Fibroblast of upper back skin (primary cell): ENCODE results near the gene ATL1.
A peak's percentile ranks its signal among the peaks of the same experiment; 100 is the strongest.

Experiments used
- DNase-seq: peaks from one replicate; pipeline ENCODE4 v3.0.0-alpha.2; 2013

The ATL1 gene

DNA sequence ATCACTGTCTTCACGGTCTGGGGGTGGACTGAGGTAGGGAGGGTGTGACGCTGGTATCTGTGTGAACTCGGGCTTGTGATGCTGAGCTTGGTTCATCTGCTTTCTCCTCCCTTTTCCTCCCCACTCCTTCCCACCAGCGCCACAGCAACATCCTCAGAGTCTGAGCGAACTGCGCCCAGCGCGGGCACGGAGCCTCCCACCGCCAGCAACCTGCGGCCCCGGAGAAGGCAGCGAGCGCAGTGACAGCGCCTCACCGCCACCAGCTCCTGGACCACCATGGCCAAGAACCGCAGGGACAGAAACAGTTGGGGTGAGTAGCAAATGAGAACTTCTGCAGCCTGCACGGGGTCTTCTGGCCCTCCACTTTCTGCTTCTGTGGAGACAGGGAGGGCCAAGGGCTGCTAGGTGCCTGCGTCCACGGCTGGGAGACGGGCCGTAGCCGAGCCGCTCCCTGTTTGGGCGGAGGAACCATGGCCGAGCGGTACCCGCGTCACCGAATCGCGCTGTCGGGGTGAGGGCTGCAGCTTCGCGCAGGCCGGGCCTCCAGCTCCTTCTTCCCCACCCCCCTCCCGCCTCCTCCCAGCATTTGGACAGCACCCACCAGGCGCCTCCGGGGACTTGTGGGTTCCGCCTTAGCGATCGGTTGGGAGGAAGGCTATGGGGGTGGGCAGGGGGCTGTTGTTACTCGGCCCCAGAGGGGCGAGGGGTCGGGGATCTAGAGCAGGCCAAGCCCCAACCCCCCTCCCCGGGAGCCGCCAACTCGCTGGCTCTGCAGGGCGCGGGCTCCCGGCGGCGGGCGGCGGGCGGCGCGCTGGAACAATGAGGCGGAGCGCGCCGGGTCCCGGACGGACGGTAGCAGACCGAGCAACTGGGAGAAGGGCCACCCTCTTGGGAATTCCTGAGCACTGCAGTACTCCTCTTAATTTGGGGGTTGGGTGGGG, at the start of gene ATL1:
ATL1 (plus strand) TSS at position 156 of the 941 bp plus-strand sequence; CDS start at position 277, 121 bp downstream.
- DNase-seq, result peak; percentile 68

DNA sequence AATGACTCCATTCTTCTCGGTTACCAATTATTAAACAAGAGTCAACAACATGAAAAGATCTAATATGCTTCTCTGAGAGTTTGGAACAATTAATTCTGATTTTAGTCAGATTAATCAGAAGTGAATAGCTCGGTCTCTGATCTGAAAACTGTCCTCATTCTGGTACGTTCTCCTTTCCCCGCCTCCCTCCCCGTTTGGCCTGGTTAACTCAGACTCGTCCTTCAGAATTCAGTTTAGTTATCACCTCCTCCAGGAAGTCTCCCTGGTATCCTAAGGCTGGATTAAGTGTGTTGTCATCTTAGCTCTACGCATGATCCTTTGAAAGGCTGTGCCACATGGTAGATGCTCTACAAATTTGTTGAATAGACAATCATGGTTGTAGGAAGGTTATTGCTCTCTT, 49.8 kb upstream of the ATL1 start:
- no peak for DNase-seq

DNA sequence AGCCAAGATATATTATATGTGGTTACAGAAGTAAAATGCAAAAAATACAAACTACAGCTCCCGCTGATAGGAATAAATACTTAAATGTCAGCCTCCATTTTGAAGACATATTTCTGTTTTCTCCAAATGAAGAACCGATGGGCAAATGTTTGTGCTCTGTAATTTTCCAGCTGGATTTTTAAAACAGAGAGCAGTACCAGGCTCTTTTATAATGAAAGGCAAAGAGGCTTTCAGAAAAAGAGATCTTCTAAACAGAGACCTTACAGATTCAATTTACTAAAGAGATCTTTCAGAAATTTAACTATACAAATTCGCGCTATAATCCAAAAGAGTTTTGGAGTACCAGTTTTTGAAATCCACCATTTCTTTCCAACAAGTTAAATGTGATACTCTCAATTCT, 47.5 kb upstream of the ATL1 start:
- no peak for DNase-seq

DNA sequence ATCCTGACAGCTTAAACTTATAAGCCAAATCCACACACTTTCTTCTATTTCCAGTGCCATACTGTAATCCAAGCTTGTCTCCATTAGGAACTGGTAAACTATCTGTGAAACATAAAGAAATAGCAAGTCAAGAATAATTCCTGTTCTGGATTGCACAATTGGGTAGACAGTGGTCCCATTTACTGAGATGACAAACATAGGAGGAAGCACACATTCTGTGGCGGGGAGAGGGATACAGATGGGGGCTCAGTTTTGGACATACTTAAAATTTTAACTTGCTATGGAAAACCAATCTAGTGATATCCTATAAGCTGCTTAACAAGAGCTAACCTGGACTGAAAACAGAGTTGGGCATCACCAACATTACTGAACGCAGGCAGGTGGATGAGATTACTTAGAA, 43.9 kb upstream of the ATL1 start:
- DNase-seq, result no peak

DNA sequence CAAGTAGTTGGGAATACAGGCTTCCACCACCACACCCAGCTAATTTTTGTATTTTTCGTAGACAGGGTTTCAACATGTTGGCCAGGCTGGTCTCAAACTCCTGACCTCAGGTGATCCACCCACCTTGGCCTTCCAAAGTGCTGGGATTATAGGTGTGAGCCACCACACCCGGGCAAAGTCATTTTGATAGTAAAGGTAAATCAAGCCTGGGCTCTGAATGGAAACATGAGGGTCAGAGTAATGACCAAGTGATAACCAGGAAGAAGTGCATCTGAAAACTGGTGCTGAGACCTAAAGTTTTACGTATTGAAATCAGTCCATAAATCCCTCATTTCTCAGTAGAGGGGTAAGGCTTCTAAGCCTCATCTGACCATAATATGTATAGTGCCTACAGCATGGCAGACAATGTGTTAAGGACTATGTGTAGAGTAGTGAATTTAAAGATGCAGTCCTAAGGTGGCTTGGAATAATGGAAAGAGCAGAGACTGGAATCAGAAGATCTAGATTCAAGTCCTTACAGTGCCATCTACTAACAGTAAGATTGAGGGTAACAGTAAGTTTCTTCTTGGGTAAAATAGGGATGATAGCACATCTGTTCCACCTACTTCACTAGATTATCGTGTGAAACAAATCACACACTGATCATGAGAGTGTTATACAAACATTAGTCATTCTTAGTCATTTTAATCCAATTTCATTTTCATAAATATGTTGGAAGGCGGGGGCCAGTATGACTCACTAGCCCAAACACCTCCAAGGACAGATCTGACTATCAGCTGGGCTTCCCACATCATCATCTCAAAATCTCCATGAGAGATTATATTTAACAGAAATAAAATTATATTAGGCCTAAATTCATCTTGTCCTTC, 38.8 kb upstream of the ATL1 start:
- peak; percentile 75 for DNase-seq

DNA sequence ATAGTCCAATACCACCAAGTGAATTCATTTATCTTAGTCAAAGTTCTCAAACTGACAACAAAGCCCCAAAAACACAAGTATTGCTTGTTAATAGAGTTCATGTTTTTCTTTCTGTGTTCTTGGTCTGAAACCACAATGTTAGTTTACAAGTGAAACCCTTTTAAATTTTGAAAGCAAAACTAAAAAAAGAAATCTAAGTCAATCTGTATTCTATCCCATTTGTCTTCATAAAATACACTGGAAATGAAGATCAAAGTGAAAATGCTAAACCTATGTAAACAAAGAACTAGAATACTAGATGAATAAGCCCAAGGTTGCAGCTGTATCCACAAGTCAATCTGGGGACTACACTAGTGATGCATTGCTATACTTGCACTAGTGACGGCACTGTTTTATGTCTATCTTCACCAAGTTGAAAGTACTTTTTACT, 38.0 kb upstream of the ATL1 start:
- no peak for DNase-seq

DNA sequence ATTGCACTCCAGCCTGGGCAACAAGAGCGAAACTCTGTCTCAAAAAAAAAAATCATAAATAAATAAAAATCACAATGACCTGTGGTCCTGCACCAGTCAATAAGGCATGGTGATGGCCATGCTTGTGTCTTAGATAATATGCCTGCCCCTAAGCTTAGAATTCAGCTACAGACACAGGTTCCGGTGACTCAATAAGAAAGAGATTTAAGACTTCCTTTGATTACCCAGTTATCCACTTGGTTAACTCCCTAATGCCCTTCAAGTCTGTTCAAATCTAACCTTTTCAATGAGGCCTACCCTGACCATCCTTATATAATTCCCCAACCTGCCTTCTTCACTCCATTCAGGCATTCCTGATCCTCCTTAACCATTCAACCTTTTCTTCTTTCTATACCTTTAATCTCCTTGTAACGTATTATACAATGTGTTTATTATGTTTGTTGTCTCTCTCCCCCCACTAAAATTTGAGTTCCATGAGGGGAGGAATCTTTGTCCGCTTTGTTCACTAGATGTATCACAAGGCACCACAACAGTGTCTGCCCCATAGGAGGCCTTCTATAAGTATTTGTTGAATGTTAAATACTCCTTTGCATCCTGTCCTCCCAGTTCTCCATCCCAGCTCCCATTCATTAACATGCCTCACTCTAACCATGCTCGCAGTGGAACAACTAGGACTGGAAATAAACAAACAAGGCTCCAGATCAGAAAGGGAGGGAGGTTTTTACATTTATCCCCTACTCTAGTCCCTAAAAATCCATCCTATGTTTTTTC, 36.5 kb upstream of the ATL1 start:
- no peak for DNase-seq

DNA sequence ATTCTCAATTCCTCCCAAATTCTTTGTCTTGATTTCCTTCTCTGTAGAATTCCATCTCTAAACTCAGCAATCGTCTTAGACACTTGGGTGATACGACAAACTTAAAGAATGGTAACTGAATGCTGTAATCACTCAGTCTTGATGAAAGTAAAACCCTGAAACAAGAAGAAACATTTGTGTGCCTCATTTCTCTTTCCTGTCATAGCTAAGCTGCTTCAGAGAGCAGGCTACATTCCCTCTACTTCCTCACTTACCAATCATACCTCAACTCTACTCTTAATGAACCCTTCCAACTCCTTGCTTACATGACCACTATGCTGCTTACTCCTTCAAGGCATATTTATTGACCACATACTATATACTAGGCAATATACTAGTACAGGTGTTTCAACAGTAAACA, 35.9 kb upstream of the ATL1 start:
- DNase-seq, result no peak

DNA sequence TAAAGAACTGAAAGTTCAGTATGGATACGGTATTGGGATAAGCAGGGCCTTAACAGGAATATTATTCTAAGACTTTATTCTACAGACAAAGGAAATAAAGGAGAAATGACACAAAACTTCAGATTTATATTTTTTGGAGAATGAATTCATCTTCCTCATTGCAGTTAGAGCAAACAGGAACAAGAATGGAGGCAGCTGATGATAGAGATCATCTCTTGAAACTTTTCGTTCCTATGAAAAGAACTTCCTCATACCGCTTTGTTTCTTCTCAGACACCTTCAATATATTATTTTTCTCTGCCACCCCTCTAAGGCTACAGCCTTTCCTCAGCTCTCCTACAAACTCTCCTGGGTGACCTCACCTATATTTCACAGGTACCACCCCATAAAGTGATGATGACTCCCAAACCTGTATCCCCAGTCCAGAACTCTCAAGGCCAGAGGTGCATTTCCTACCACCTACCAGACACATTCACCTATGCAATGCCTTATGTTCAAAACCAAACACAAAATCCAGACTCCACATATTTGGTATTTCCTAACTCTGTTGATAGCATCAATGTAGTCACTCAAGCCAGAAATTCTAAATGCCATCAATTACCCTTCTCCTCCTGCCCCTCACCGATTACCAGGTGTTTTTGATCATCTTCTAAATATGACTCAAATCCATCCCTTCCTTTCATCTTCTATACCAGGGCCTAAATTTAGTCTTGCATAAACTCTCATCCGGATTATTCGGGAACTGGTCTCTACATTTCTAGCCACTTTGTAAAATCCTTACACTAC, 35.0 kb upstream of the ATL1 start:
- peak; percentile 55 for DNase-seq

DNA sequence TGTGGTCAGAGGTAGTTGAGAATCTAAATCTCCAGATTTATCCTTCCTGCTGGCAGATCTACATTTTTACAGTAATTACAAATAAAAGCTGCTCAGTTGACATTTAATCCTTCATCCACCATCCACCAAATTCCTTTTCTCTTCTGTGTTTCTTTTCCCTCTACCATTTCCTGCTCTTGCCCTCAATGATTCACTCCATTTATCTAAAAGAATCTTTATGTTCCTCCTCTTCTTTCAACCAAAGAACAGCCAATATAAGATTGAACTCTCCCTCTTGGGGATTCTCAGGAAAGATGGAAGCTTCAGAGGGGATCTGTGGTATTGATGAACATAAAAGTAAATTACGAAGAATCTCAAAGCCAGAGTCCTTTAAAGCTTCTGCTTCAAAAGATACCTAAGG, 31.9 kb upstream of the ATL1 start:
- peak; percentile 79 for DNase-seq

DNA sequence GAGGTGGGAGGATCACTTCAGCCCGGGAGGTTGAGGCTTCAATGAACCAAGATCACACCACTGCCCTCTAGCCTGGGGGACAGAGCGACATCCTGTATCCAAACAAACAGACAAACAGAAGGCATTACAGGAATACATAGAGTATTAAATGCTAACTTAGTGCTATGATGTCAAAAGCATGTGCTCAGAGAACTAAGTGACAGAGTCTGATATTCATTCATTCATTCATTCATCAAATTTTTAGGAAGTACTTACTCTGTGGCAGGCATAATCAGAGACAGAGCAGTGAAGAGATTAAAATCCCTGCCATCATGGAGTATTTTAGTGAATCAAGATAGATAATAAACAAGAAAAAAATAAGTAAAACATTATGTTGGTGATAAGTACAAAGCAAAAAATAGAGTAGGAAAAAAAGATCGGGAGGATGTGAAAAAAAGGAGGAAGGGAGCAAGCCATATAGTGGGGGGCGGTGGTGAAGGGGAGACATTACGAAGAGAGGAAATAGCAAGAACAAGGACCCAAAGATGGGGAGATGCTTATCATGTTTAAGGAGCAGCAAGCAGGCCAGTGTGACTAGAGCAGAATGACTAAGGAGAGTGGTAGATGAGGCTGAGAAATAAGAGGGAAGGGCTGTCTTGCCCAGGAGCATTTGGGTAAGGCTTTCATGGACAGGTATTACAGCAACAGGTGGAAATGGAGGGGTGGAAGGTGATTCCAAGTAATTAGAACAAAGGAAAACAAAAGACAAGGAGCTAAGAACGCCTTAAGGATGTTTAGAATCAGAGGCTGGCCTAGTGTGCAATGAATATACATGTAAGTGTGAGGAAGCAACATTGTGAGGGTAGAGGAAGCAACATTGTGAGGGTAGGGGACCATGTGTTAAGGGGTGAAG, 30.4 kb upstream of the ATL1 start:
- DNase-seq, result no peak

DNA sequence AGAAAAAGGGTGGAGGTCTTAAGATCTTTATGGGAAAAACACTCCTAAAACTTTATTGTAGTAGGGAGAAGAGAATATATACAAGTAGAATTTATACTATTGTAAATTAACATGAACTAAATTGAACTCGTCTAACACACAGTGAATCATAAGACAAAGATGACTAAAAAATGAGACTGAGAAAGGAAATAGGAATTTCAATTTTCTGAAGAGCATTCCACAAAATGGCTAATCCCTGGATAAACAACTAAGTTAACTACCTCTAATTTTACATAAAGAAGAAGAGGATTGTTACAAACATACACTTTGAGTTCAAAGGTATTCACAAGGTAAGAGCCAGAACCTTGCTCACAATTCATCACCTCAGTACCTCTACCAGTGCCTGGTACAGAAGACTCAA, 29.6 kb upstream of the ATL1 start:
- DNase-seq, result peak; percentile 45

DNA sequence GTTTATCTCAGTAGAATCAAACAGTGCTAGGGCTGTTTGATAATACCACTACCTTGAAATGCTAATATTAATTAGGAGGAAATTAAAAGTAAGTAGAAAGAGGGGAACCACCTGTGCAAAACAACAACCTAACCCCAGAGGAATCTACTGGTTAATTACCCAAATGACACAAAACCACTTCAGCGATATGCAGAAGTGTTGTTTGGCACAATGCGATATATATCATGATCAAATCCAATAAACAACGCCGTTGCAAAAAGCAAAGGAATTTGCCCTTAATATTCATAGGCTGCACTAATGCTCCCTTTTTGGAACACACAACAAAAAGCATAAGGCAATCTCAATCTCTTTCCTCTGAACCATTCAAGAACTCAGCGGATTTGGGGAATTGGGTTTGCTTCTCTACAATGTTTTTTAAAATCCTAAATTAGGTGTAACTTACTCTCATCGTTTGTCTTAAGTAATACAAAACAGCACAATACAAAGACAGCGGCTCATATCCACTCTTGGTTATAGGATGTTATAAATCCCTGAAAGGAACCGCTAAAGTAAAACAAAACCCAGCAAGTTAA, 29.1 kb upstream of the ATL1 start:
- no peak for DNase-seq

DNA sequence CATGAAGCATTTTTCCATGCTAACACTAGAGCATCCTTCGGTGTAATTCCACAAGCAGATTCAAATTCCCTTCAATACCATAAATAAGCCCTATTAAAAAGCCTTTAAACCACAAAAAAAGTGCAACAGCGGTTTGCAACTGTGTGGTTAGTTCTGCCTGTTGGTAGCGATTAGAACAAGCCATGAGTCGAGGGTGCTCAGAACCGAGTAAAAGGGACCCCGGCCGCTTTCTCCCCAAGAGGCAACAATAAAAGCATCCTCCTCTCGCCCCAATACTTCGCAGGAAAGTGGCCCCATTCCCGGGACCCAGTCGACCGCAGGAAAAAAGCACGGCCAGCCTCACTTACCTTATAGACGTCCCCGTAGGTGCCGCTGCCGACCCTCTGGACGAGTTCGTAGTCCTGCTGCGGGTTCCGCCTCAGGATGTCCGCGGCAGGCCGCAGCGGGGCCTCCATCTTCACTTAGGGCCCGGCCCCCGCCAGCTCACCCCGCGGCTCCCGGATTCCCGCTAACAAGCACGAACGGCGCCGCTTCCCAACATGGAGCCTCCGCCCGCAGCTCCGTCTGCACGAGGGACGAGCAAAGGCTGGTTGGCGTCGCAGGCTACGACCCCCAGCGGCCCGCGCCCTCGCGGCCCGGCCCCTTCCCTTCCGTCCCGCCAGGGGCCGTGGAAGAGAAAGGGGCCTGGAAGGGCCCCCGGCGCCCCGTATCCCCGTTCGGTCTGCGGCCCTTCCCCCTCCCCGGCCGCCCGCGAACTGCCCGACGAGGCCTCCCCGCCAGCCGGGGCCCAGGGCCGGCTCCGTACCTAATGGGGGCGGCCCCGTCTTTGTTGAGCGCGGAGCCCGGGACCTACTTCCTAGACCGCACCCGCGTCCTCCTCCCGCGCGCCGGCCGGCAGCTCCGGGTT, 28.1 kb upstream of the ATL1 start:
- DNase-seq, result peak; percentile 32

DNA sequence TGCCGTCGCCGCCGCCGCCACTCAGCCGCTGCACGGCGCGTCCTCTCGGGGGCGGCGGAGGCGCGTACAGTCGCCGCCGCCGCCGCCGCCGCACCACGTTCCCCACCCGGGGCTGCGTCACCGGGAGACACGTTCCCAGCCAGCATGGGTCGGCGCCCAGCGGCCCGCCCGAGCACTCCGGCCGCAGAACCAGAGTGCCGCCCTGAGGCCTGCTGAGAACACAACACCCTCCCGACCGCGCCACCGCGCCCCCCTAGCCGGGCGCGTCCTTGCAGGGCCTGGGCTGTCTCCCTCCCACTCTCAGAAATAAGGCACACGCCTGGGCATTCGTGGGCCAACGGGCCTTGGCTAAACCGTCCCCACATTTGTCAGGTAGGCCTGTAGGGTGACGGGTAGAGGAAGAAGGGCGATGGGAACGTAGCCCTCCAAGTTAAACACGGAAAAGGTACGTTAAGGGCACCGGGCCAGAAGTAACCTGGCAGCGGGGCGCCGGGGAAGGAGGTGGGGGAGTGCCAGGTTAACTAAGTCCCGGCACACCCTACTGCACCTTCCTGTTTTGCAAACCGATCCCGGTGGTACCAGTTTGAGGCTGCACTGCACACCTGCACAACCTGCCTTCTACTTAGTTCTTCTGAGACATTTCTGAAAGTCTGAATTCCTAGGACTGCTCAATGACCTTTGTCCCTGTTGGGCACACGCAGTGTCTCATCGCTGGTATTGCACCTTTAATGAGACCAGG, 27.3 kb upstream of the ATL1 start, which contains the start of gene MAP4K5:
MAP4K5 (minus strand) TSS at position 68 of the 739 bp plus-strand sequence. CDS start 520 bp downstream, outside the sequence.
- DNase-seq, result peak; percentile 91

DNA sequence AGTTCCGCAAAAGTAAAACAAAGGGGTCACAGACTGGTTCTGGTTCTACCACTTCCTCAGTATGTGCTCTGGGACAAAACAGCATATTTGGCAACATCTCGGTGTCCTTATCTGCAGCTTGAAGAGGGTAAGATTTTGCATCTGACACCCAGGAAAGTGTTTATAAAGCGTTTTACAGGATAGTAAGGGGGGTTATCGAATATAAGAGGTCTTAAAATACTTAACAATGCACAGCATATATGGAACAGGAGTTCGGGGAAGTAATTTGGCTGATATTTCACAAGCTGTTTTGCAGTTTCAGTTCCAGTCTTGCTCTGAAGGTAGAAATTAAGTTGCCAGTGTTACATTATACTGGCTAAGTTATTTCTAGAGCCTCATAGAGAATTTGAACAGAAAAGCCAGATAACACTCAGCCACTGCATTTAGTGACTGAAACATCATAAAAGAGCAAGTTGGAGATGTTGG, 26.7 kb upstream of the ATL1 start:
- no peak for DNase-seq

DNA sequence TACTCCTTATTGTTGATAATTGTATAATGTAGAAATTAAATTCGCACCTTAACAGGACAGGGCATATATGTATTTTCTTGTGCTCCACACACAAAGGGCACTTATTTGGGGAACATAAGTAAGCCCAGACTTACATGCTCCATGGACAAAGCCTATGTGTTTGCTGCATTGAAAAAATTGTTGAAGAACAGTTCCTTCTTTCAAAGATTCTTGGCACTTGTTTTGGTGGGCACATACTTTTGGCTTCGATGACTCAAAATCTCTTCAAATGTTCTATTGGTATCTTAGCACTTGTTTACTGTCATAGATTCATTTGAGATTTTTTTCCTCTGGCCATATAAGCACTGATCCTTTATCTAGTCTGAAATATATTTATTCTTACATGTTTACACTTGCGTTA, 26.1 kb upstream of the ATL1 start:
- DNase-seq, result no peak

DNA sequence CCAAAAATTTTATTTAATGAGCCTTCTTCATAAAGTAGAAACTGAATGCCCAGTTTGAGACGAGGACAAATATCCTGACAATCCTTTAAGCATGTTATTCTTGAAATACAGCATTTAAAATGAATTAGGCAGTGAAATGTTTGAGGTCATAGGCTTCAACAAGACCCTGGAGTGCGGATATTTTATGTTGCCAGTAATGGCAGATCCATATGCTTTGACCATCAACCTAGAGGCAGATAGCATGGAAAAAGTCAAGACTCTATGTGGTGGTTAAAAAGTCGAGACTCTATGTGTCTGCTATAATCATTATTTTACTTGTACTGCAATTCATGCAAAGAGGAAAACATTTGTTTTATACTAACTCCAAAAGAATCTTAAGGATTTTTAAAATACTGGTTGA, 25.5 kb upstream of the ATL1 start:
- DNase-seq, result no peak

DNA sequence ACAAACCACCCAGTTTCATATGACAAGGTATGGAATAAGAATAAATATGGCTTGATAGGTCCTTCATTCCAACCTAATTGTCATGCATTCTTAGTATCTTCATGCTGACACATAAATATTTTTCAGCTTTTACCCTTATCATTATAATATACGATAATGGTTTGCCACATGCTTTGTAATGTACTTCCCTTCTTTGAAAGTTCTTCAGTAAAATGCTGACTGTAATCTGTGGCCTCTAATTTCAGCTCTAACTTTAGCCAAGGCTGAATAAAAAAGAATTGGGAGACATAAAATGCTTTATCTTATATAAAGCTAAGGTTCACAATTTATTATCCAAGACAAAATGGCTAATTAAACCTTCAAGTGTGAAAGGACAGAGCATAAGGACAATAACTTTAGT, 24.9 kb upstream of the ATL1 start:
- no peak for DNase-seq
